Measurements from ENCODE around the gene TKFC. TPM values are rescaled to one million over a fixed set of nuclear protein-coding genes. Genes with fewer than 3 reads are reported as not detected.

Gene TKFC
- total RNA-seq, 1 donor = 30.0 TPM

DNA sequence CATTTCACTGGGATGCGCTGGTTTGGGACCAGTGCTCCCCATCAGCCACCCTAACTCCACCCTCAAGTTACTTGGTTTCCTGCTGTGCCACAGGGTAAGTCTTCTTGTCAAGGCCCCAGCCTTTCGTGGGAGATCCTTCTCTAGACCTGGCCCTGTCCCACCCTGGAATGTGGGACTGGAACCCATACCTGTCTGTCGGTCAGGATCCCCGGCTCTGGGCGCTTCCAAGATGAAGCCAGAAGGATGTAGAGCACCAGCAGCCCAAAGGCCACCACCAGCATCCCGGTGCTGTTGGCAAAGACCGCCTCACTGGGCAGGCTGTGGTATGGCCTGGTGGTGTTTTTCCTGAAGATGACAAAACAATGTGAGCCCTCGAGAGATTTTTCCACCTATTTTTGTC lies 17.8 kb downstream of the TKFC start:
- peaks cover 10% of the 10 kb centered on the region for H4K20me1 ChIP-seq (ENCODE audit: insufficient read depth, low read length)
- peaks cover 69% of the 10 kb centered on the region for H3K36me3 ChIP-seq (ENCODE audit: insufficient read depth, low read length)
- no peak overlapping the region for H2AFZ ChIP-seq (ENCODE audit: low read length)
- H3K9me3 ChIP-seq (ENCODE audit: low read depth, low read length) = no peaks in the 10 kb centered on the region
- H3K4me1 ChIP-seq (ENCODE audit: insufficient read depth, low read length) = no peaks in the 10 kb centered on the region
- H3K27me3 ChIP-seq (ENCODE audit: insufficient read depth, low read length) = no peaks in the 10 kb centered on the region
- no peak overlapping the region for H3K27ac ChIP-seq (ENCODE audit: low read depth, low read length)
- no peak overlapping the region for H3K4me3 ChIP-seq (ENCODE audit: insufficient read depth, low read length)
- H3K4me2 ChIP-seq (ENCODE audit: insufficient read depth, low read length) = no peak overlapping the region
- TF ChIP-seq, protein P1, sequence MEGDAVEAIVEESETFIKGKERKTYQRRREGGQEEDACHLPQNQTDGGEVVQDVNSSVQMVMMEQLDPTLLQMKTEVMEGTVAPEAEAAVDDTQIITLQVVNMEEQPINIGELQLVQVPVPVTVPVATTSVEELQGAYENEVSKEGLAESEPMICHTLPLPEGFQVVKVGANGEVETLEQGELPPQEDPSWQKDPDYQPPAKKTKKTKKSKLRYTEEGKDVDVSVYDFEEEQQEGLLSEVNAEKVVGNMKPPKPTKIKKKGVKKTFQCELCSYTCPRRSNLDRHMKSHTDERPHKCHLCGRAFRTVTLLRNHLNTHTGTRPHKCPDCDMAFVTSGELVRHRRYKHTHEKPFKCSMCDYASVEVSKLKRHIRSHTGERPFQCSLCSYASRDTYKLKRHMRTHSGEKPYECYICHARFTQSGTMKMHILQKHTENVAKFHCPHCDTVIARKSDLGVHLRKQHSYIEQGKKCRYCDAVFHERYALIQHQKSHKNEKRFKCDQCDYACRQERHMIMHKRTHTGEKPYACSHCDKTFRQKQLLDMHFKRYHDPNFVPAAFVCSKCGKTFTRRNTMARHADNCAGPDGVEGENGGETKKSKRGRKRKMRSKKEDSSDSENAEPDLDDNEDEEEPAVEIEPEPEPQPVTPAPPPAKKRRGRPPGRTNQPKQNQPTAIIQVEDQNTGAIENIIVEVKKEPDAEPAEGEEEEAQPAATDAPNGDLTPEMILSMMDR (IDR thresholded peaks at IDR 0.05; ENCODE audit: extremely low read depth, low read depth, low read length) = no peak
- peak; percentile 34 for DNase-seq (ENCODE audit: insufficient read length, low spot score, missing footprints)
- no peaks in the 10 kb centered on the region for H3K79me2 ChIP-seq (ENCODE audit: insufficient read depth, low read length)

DNA sequence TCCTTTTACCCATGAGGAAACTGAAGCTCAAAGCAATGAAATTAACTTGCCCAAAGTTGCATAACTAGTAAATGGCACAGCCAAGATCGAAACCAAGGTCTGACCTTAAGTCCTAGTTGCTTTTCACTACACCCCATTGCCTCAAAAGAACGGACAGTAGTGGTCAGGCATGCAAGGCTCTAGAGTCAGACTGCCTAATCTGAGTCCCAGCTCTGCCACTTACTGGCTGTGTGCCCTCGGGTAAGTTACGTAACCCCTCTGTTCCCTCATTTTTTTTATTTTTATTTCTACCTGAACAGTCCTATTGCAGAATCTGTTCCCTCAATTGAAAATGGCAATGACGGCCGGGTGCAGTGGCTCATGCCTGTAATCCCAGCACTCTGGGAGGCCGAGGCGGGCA lies 19.0 kb downstream of the TKFC start:
- H3K4me3 ChIP-seq (ENCODE audit: insufficient read depth, low read length) = no peak overlapping the region
- H4K20me1 ChIP-seq (ENCODE audit: insufficient read depth, low read length) = peaks cover 10% of the 10 kb centered on the region
- H3K27me3 ChIP-seq (ENCODE audit: insufficient read depth, low read length) = no peaks in the 10 kb centered on the region
- no peak overlapping the region for H2AFZ ChIP-seq (ENCODE audit: low read length)
- peaks cover 70% of the 10 kb centered on the region for H3K36me3 ChIP-seq (ENCODE audit: insufficient read depth, low read length)
- TF ChIP-seq, protein P1 (IDR thresholded peaks at IDR 0.05; ENCODE audit: extremely low read depth, low read depth, low read length) = no peak
- H3K9me3 ChIP-seq (ENCODE audit: low read depth, low read length) = no peaks in the 10 kb centered on the region
- no peaks in the 10 kb centered on the region for H3K79me2 ChIP-seq (ENCODE audit: insufficient read depth, low read length)
- no peak overlapping the region for H3K4me2 ChIP-seq (ENCODE audit: insufficient read depth, low read length)
- no peaks in the 10 kb centered on the region for H3K4me1 ChIP-seq (ENCODE audit: insufficient read depth, low read length)
- no peak overlapping the region for H3K27ac ChIP-seq (ENCODE audit: low read depth, low read length)
- peak; percentile 22 for DNase-seq (ENCODE audit: insufficient read length, low spot score, missing footprints)

DNA sequence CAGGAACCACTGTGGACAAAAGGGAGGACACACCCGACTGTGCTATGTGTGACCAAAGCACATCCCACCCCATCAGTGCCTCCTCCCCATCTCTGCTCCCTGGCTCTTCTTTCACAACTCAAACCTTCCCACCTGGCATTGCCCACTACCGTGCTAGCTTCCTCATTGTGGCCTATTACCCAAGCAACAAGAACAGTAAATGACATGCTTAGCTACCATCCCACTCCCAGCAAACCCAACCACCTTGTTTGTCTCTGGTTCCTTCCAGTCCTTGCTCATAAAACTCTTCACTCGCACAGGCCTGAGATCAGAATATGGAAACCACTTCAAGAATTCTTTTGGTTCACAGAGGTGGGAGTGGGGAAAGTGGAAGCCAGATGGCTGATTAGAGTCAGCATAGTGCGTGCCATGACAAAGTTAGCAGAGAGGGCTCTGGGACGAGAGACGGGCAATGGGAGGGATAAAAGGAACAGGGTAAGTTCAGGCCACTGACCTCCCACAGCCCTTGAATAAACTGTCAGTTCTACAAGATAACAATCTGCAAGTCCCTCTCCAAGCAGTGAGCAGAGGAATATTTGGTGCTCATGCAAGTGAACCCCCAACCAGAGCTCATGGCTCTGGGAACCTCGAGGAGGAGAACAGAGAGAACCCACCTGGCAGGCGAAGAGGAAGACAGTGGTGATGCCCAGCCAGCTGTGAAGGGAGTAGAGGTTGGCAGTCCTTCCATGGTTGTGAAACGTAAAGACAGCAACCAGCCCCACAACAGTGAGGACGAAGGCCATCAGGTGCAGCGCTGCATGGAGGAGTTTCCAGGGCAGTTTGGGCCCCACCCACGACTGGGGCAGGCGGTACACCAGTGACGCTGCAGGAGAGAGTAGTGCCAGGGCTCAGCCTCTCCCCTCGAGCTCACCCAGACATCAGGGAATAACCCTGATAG lies 20.4 kb downstream of the TKFC start:
- peaks cover 8% of the 10 kb centered on the region for H3K79me2 ChIP-seq (ENCODE audit: insufficient read depth, low read length)
- peaks cover 10% of the 10 kb centered on the region for H4K20me1 ChIP-seq (ENCODE audit: insufficient read depth, low read length)
- no peaks in the 10 kb centered on the region for H3K27me3 ChIP-seq (ENCODE audit: insufficient read depth, low read length)
- H3K36me3 ChIP-seq (ENCODE audit: insufficient read depth, low read length) = peaks cover 66% of the 10 kb centered on the region
- no peak overlapping the region for H3K4me2 ChIP-seq (ENCODE audit: insufficient read depth, low read length)
- peak; percentile 58 for DNase-seq (ENCODE audit: insufficient read length, low spot score, missing footprints)
- TF ChIP-seq, protein P1 (IDR thresholded peaks at IDR 0.05; ENCODE audit: extremely low read depth, low read depth, low read length) = no peak
- no peak overlapping the region for H2AFZ ChIP-seq (ENCODE audit: low read length)
- no peak overlapping the region for H3K4me3 ChIP-seq (ENCODE audit: insufficient read depth, low read length)
- no peaks in the 10 kb centered on the region for H3K9me3 ChIP-seq (ENCODE audit: low read depth, low read length)
- H3K4me1 ChIP-seq (ENCODE audit: insufficient read depth, low read length) = no peaks in the 10 kb centered on the region
- H3K27ac ChIP-seq (ENCODE audit: low read depth, low read length) = no peak overlapping the region

DNA sequence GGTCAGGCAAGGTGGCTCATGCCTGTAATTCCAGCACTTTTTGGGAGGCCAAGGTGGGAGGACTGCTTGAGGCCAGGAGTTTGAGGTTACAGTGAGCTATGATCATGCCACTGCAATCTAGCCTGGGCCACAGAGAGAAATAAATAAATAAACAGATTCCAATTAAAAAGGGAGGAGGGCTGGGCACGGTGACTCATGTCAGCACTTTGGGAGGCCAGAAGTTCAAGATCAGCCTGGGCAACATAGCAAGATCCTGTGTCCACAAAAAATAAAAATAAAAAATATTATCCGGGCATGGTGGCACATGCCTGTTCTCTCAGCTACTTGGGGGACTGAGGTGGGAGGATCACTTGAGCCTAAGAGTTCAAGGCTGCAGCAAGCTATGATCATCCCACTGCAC lies 21.2 kb downstream of the TKFC start:
- no peak overlapping the region for H3K4me2 ChIP-seq (ENCODE audit: insufficient read depth, low read length)
- DNase-seq (ENCODE audit: insufficient read length, low spot score, missing footprints) = no peak
- H3K79me2 ChIP-seq (ENCODE audit: insufficient read depth, low read length) = peaks cover 9% of the 10 kb centered on the region
- H3K9me3 ChIP-seq (ENCODE audit: low read depth, low read length) = no peaks in the 10 kb centered on the region
- no peaks in the 10 kb centered on the region for H3K4me1 ChIP-seq (ENCODE audit: insufficient read depth, low read length)
- peaks cover 10% of the 10 kb centered on the region for H4K20me1 ChIP-seq (ENCODE audit: insufficient read depth, low read length)
- peaks cover 58% of the 10 kb centered on the region for H3K36me3 ChIP-seq (ENCODE audit: insufficient read depth, low read length)
- no peaks in the 10 kb centered on the region for H3K27me3 ChIP-seq (ENCODE audit: insufficient read depth, low read length)
- TF ChIP-seq, protein P1 (IDR thresholded peaks at IDR 0.05; ENCODE audit: extremely low read depth, low read depth, low read length) = no peak
- H3K4me3 ChIP-seq (ENCODE audit: insufficient read depth, low read length) = no peak overlapping the region
- H2AFZ ChIP-seq (ENCODE audit: low read length) = no peak overlapping the region
- H3K27ac ChIP-seq (ENCODE audit: low read depth, low read length) = no peak overlapping the region
